ENCODE data around the gene PBRM1.

DNA sequence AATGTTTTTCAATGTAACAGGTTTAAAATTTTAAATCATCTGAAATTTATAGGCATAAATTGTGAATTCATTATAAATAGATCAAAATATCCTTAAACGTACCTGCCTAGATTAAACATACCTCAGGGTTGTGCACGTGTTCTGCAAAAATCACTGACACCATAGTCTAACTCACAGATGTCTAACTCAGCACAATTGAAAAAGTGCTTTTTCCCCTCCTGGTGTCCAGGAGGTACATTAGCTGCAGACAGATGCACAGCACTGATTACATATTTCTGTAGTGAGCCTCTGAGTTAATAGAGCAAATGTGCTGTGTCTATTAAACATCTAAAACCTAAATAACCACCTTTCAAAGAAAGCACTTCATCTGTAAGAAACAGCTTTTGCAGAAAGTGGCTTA is 138.6 kb downstream of the PBRM1 start:
- TF ChIP-seq, protein P1, sequence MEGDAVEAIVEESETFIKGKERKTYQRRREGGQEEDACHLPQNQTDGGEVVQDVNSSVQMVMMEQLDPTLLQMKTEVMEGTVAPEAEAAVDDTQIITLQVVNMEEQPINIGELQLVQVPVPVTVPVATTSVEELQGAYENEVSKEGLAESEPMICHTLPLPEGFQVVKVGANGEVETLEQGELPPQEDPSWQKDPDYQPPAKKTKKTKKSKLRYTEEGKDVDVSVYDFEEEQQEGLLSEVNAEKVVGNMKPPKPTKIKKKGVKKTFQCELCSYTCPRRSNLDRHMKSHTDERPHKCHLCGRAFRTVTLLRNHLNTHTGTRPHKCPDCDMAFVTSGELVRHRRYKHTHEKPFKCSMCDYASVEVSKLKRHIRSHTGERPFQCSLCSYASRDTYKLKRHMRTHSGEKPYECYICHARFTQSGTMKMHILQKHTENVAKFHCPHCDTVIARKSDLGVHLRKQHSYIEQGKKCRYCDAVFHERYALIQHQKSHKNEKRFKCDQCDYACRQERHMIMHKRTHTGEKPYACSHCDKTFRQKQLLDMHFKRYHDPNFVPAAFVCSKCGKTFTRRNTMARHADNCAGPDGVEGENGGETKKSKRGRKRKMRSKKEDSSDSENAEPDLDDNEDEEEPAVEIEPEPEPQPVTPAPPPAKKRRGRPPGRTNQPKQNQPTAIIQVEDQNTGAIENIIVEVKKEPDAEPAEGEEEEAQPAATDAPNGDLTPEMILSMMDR (IDR thresholded peaks at IDR 0.05): no peak
- TF ChIP-seq EZH2phosphoT487 (IDR thresholded peaks at IDR 0.05) (no peak), EZH2 (IDR thresholded peaks at IDR 0.05) (no peak)

Data from neural progenitor cell (in vitro differentiated cells).